HG02610 (cell line): ENCODE results near the gene WDR5B.
A peak's percentile ranks its signal among the peaks of the same experiment; 100 is the strongest.

Source experiments
- ATAC-seq: cut with Tn5 transposase; IDR thresholded peaks from one replicate; pipeline ENCODE4 v1.9.1; 2021; ENCODE audit warnings: mild to moderate bottlenecking, moderate library complexity; ENCODE audit not compliant: unreplicated experiment

Gene WDR5B

GRCh38 chr3:122374034-122374433 lies 41.8 kb downstream of the WDR5B start:
- ATAC-seq, result no peak

DNA sequence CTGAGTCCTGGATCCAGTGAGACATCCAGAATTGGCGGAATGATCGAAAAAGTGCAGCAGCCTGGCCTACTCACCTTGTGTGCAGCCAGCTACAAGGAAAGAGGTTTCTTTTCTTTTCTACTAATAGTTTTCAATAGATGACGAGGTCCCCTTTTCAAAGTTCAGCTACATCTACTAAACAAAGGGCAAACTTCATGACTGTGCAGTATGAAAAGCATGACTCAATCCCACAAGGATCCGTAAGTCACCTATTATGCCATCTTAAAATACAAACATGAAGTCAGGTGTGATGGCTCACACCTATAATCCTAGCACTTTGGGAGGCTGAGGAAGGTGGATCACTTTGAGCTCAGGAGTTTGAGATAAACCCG lies 49.5 kb downstream of the WDR5B start:
- no peak for ATAC-seq

GRCh38 chr3:122365582-122366378 lies 50.1 kb downstream of the WDR5B start:
- peak; percentile 72 for ATAC-seq

- ATAC-seq, result peak; percentile 77
Measured at GRCh38 chr3:122365073-122365472, 50.8 kb downstream of the WDR5B start.

DNA sequence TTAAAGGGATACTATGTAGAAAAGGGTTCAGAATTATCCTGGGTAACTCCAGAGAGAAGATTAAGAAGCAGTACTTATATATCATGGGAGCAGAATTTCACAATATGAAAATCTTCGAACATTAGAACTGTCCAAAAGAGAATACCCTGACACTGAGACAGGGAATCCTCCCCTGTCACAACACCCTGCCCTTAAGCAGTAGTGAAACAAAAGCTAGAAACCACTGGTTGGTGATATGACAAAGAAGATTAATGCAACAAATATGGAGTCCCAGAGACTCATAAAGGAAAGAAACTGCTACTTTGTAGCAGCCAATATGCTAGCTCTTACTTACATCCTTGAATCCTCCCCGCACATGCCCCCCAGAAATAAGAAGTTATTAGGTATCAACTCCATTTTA lies 51.4 kb downstream of the WDR5B start:
- ATAC-seq, result no peak
